AG04450 (cell line): ENCODE data around the gene FSCN2. TPM values are rescaled to one million over a fixed set of nuclear protein-coding genes. Genes with fewer than 3 reads are reported as not detected.

Experiments
- CTCF ChIA-PET: fragments of 300-600, 350-600 bp; formaldehyde crosslinking; extraction: SDS; loops from one replicate; lab custom pipeline; 2022; ENCODE audit warnings: antibody characterized with exemption, inconsistent platforms; lab: Charles Lee
- POLR2A ChIA-PET: fragments of 350-600 bp; formaldehyde crosslinking; extraction: SDS; loops from one replicate; lab custom pipeline; 2021; ENCODE audit warnings: antibody characterized with exemption, inconsistent platforms; lab: Yijun Ruan, JAX
- DNase-seq: peaks from one replicate; pipeline ENCODE4 v3.0.0-alpha.2; 2011; ENCODE audit warnings: low read depth, low spot score
- H3K27ac ChIP-seq: one replicate; pipeline ENCODE4 v1.5.1; 2012; ENCODE audit warnings: low read depth, low read length, control low read depth
- H3K27me3 ChIP-seq: one replicate; pipeline ENCODE4 v1.6.0; 2012; ENCODE audit warnings: low read length; ENCODE audit not compliant: control insufficient read depth, insufficient read depth
- H3K4me3 ChIP-seq: 2 replicates; pipeline ENCODE4 v1.5.1; 2011; ENCODE audit warnings: mild to moderate bottlenecking, low read depth, low read length, control low read depth
- H3K9me3 ChIP-seq: 2 replicates; pipeline ENCODE4 v1.5.1; 2012; ENCODE audit warnings: low read length; ENCODE audit not compliant: control insufficient read depth, insufficient read depth
- CTCF ChIP-seq: IDR thresholded peaks from 2 replicates; pipeline ENCODE4 v1.5.1; 2011; ENCODE audit warnings: low read depth, low read length, control low read depth, inconsistent platforms
- polyA plus RNA-seq: library from polyadenylated mRNA; depleted of rRNA; stranded (reverse); fragments of >200 nt; gene quantifications from 2 replicates; pipeline ENCODE4 v1.2.3, GENCODE V29; 2011; rRNA removed
- small RNA-seq: library from RNA; depleted of rRNA; stranded (forward); fragments of <200 nt; gene quantifications from one replicate; pipeline ENCODE3, GENCODE V24; 2012; ENCODE audit warnings: low read depth; ENCODE audit not compliant: insufficient read length

The FSCN2 gene
- polyA plus RNA-seq, 1 experiment, result 0.26 TPM

- ChIA-PET CTCF (interaction anchor here (1.3 kb wide), 1 partner anchor 16 kb away, joined by 3 read pairs; no protein-coding TSS in a partner anchor), POLR2A (no interaction called here)
- TF ChIP-seq CTCF, result no peak
Measured at GRCh38 chr17:81586096-81586495, 57.9 kb downstream of the FSCN2 start.

More at GRCh38 chr17:81586096-81586495, 57.9 kb downstream of the FSCN2 start:
- Histone ChIP-seq H3K27ac (no peak overlapping the region), H3K4me3 (no peak overlapping the region), H3K27me3 (no peaks in the 10 kb centered on the region), H3K9me3 (no peaks in the 10 kb centered on the region)
- DNase-seq, result no peak

Small RNAs within 50 kb of the gene (small RNA-seq; reads per million reads assigned to genes)
- not detected for gene RF00019

Other genes with a start within 250 kb of the FSCN2 start
- 29.3 and 40.8 TPM in 2 replicates for gene SLC38A10, start 233.1 kb upstream of the FSCN2 start, polyA plus RNA-seq
- gene BAHCC1, start 132.9 kb upstream of the FSCN2 start, polyA plus RNA-seq, result 1.3 and 2.5 TPM in 2 replicates
- gene ACTG1, start 15.6 kb upstream of the FSCN2 start, polyA plus RNA-seq, result 2,721 and 3,607 TPM in 2 replicates
- gene FAAP100, start 24.0 kb downstream of the FSCN2 start, polyA plus RNA-seq, result 5.3 and 8.3 TPM in 2 replicates
- gene NPLOC4, start 108.7 kb downstream of the FSCN2 start, polyA plus RNA-seq, result 66.5 and 77.1 TPM in 2 replicates
- 0.92 and 0.98 TPM in 2 replicates for gene TSPAN10, start 108.8 kb downstream of the FSCN2 start, polyA plus RNA-seq
- 0.51 and 1.0 TPM in 2 replicates for gene PDE6G, start 128.2 kb downstream of the FSCN2 start, polyA plus RNA-seq
- 13.4 and 17.0 TPM in 2 replicates for gene OXLD1, start 138.2 kb downstream of the FSCN2 start, polyA plus RNA-seq
- 10.7 and 10.9 TPM in 2 replicates for gene CCDC137, start 138.4 kb downstream of the FSCN2 start, polyA plus RNA-seq
- 44.7 and 48.0 TPM in 2 replicates for gene ARL16, start 155.4 kb downstream of the FSCN2 start, polyA plus RNA-seq
- 71.5 and 83.0 TPM in 2 replicates for gene HGS, start 155.6 kb downstream of the FSCN2 start, polyA plus RNA-seq
- 52.1 and 69.2 TPM in 2 replicates for gene MRPL12, start 175.0 kb downstream of the FSCN2 start, polyA plus RNA-seq
- 3.3 and 4.1 TPM in 2 replicates for gene SLC25A10, start 183.9 kb downstream of the FSCN2 start, polyA plus RNA-seq